Subcutaneous adipose tissue (tissue), 4 donors: ENCODE measurements around the gene CMAS. TPM values are rescaled to one million over a fixed set of nuclear protein-coding genes. Genes with fewer than 3 reads are reported as not detected.

Experiments
- CTCF ChIP-seq: fragments of 450-650 bp; IDR thresholded peaks from one replicate; pipeline ENCODE4 v1.5.1; 2016; ENCODE audit warnings: low read depth, mild to moderate bottlenecking, control low read depth, antibody characterized with exemption, moderate library complexity
- total RNA-seq, 4 donors: library from RNA; depleted of rRNA; stranded (reverse); fragments of >200 nt; gene quantifications; one replicate each; pipeline ENCODE4 v1.1.0, GENCODE V29; 2016

Gene CMAS
- total RNA-seq, 4 donors from 2014 or later: 22.7 to 48.6 (median 35.1) TPM

GRCh38 chr12:22100958-22101748 is 55.1 kb downstream of the CMAS start:
- TF ChIP-seq CTCF: no peak

GRCh38 chr12:22101749-22102243 is 55.8 kb downstream of the CMAS start:
- no peak for TF ChIP-seq CTCF

GRCh38 chr12:22103418-22103817 is 57.4 kb downstream of the CMAS start:
- TF ChIP-seq CTCF: no peak

GRCh38 chr12:22105542-22105941 is 59.5 kb downstream of the CMAS start:
- TF ChIP-seq CTCF: no peak

- no peak for TF ChIP-seq CTCF
These were observed 64.2 kb downstream of the CMAS start for GRCh38 chr12:22110176-22110575.

Other genes starting within 250 kb of the CMAS start
- 10 to 100 TPM; 42.9 to 67.3 (median 52.3) TPM for gene ABCC9, start 104.8 kb upstream of the CMAS start, total RNA-seq